Astrocyte of the hippocampus (primary cell): Measurements from ENCODE around the gene SERP2.

ENCODE experiments used
- DNase-seq: peaks from one replicate; pipeline ENCODE4 v3.0.0; 2011; ENCODE audit warnings: low read depth, low spot score

Gene SERP2

DNA sequence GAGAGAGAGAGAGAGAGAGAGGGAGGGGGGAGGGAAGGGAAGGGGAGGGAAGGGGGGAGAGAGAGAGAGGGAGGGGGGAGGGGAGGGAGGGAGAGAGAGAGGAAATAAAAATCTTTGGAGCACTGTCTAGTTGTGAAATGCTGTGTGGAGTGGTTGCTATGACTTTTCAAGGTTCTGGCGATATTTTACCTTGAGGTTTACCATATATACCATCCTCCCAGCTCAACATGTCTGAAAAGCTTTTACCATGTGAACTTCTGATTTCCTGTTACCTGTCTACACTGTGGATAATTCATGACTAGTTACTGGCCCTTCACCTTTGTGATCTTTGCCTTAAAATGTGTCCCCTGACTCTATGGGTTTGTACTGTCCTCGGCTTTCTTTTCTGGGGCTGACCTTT is 38.2 kb downstream of the SERP2 start:
- DNase-seq = no peak

DNA sequence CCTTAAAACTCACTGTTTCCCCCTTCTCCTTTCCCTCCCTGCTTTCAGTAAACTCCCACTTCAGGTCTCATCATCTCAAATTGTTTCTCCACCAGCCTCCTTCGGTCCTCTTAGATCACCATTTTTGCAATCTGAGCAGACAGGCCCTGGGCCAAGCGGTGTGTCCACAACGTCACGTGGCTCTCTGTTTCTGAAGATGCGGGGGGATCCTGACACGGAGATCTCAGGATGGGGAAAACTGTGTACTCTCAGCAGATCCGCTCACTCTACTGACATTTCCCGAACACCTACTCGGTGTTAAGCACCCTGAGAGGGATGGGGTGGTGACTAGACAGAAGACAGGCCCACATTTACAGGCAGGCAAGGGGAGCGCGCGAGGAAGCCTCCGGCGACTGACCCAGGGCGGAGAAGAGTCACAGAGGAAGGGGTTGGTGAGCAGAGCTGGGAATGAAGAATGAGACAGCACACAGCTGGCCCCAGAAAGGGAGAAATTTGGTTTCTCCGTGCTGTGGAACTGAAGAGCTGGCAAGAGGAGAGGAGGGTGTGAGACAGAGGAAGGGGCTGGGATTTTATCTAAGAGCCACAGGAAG is 38.8 kb downstream of the SERP2 start:
- no peak for DNase-seq

- no peak for DNase-seq
These were observed 39.5 kb downstream of the SERP2 start for GRCh38 chr13:44413095-44413494.

- DNase-seq = no peak
These were observed 41.1 kb downstream of the SERP2 start for GRCh38 chr13:44414716-44415115.

GRCh38 chr13:44415815-44416214 is 42.2 kb downstream of the SERP2 start:
- no peak for DNase-seq

GRCh38 chr13:44416301-44416700 is 42.7 kb downstream of the SERP2 start:
- DNase-seq = no peak

GRCh38 chr13:44416744-44417143 is 43.1 kb downstream of the SERP2 start:
- no peak for DNase-seq

DNA sequence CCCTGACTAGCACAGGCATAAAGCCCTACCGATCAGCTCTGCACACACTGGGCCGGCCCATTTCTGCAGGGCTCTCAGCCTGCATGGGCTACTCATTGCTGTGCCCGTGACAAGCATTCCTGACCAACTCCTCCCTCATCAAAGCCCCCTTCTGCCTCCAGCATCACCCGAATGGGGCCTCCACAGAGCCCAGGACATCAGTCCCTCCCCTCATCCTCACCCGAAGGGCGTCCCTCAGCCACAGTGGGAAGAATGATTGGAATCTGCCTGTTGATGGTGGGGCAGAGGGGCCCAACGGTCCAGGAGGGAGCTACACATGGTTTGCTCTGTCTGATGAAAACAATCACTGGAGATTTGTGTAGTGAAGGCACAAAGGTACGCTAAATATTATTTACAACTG is 43.8 kb downstream of the SERP2 start:
- peak; percentile 18 for DNase-seq

GRCh38 chr13:44417876-44418275 is 44.3 kb downstream of the SERP2 start:
- DNase-seq = no peak

DNA sequence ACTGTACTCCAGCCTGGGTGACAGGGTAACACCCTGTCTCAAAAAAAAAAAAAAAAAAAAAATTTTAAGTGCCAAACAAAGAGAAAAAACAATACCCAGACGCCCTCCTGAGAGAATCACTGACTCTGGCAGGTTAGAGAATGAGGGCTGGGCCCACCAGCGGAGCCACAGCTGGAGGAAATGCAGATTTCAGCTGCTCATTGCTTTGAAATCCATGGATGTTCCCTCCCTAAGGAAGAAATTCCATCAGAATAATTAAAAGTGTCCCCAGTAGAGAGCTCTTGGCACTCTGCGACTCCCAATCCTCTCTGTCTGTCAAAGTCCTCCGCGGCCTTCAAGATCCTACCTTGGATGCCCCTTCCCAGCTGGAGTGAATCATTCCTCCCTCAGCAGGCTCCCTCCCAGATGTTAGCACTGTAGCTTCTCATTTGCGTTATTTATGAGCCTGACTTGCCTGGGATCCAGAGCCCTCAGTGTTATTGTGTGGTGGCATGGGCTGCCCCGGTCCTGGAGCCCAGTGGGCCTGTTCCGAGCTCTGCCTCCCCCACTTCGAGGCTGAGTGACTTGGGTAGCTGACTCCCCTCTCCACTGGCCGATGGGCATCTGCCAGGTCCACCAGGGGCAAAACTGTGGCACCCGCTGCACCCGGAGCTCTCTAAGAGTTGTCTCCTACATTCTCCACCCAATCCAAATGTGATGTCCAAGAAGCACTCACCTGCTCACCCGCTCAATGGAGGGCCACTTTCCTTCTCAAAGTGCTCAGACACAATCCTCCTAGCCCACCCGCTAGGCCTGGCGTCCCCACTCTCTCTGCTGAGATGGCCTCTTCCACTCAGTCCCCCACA is 47.0 kb downstream of the SERP2 start:
- DNase-seq = no peak

- no peak for DNase-seq
These were observed 48.4 kb downstream of the SERP2 start for GRCh38 chr13:44421853-44422525.

DNA sequence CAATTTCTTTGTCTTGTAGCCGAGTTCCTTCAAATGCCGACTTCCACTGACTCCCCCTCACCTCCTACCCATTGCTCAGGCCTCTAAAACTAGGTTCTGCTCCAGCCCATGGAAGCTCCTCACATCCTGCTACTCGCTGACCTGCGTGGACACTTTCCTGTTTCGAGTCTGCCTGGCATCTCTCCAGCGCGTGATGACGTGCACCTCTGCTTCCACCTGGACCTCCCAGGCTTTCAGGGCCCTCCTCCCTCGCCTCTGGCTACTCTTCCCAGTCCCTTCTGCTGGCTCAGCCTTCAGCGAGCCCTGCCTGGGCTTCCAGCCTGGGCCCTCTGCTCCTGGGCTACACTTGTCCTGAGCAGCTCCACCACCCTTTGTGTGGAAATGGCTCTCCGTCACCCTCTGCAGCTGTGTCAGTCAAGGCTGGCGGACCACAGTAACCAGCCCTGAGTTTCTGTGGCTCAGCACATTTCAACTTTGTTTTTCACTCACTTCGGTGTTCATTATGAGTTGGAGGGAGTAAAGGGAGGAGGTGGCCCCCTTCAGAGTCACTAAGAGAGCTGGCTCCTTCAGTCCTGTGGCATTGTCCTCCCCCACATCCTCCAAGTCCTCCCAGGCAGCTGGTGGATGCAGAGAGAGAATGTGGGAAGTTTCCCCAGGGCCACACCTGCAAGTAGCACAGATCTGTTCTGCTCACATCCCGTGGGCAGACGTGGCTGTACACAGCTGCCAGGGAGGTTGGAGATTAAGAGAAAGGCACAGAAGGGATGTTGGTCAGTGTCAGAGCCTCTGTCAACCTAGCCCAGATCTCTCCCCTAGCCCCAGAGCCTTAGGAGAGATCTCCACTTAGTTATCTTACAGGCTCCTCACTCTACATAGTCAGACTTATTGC is 49.4 kb downstream of the SERP2 start:
- no peak for DNase-seq

- no peak for DNase-seq
These were observed 50.2 kb downstream of the SERP2 start for GRCh38 chr13:44423824-44424223.

GRCh38 chr13:44425041-44425814 is 51.6 kb downstream of the SERP2 start:
- no peak for DNase-seq

DNA sequence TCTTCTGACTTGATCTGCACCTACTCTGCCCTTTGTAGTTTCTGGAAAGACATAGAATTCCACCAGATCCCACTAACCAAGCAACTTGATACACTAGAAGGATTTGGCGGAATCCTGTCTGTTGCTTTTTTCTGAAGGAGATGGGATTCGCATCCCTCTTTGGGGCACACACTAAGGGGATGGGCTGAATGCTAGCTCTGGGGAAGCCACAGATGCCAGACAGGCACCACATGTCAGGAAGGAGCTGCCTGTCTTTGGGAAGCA is 52.1 kb downstream of the SERP2 start:
- no peak for DNase-seq

- no peak for DNase-seq
These were observed 52.8 kb downstream of the SERP2 start for GRCh38 chr13:44426461-44426860.

- DNase-seq = no peak
These were observed 55.7 kb downstream of the SERP2 start for GRCh38 chr13:44429311-44429710.

DNA sequence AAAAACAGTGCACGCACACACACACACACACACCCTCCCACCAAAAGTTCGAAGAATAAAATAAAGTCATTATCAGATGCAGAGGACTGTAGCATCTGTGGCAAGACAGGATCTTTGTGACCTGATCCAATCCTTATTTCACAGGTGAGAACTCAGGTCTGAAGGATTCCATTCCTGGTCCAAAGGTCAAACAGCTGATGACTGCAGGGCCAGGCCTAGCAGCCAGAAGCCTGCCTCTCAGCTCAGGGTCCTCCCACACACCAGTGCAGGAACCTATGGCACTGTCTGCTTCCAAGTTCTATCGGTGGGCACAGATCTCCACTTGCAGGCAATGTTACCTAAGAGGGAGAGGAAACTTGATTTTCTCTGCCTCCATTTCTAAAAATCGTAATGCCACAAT is 57.5 kb downstream of the SERP2 start:
- DNase-seq = no peak

DNA sequence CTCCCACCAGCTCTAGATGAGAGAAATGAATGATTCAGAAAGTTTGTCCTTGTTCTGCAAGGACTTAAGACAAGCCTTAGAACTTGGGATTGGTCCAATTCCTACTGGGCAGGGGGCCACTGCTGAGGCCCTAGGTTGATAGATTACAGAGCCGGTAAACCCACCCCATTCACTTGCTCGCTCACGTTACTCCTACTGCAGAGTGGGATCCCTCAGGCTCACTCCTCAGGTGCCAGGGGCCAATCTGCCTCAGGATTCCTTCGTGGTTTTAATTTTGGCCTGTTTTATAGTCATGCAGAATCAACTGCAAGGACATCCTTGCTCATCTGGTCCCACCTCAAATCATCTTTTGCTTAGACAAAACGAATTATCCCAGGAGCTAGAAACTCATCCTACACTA is 59.0 kb downstream of the SERP2 start:
- no peak for DNase-seq

- no peak for DNase-seq
These were observed 60.5 kb downstream of the SERP2 start for GRCh38 chr13:44433863-44434765.
